Nephron progenitor cell (in vitro differentiated cells): Measurements from ENCODE around the gene CENPP.

Source experiments
- DNase-seq: peaks from one replicate; pipeline ENCODE4 v3.0.0; 2021
- H3K27ac Mint-ChIP-seq: 2 replicates; pipeline ENCODE4 v1.8.0; 2021; ENCODE audit warnings: mild to moderate bottlenecking, moderate library complexity, mixed read lengths
- H3K27me3 Mint-ChIP-seq: 2 replicates; pipeline ENCODE4 v1.8.0; 2021; ENCODE audit warnings: mild to moderate bottlenecking, low read depth, mixed read lengths; ENCODE audit not compliant: poor library complexity
- H3K36me3 Mint-ChIP-seq: 2 replicates; pipeline ENCODE4 v1.8.0; 2021; ENCODE audit warnings: low read depth, mixed read lengths
- H3K4me1 Mint-ChIP-seq: 2 replicates; pipeline ENCODE4 v1.8.0; 2021; ENCODE audit warnings: mixed read lengths
- H3K4me3 Mint-ChIP-seq: 2 replicates; pipeline ENCODE4 v1.8.0; 2021; ENCODE audit warnings: mild to moderate bottlenecking, moderate library complexity, mixed read lengths
- H3K9me3 Mint-ChIP-seq: 2 replicates; pipeline ENCODE4 v1.8.0; 2021; ENCODE audit warnings: mild to moderate bottlenecking, moderate library complexity, mixed read lengths
- CTCF ChIP-seq: fragments of 200-600 bp; sonication (generic); IDR thresholded peaks from 2 replicates; pipeline ENCODE4 v1.5.0; 2021; ENCODE audit warnings: antibody characterized with exemption

The CENPP gene

GRCh38 chr9:92534674-92535073 is 208.9 kb downstream of the CENPP start:
- H3K9me3 Mint-ChIP-seq, result peaks cover 12% of the 10 kb centered on the region
- peaks cover 5% of the 10 kb centered on the region for H3K36me3 Mint-ChIP-seq
- no peak for DNase-seq
- H3K4me1 Mint-ChIP-seq, result peaks cover 4% of the 10 kb centered on the region
- no peaks in the 10 kb centered on the region for H3K27me3 Mint-ChIP-seq
- H3K27ac Mint-ChIP-seq, result no peak overlapping the region
- no peak overlapping the region for H3K4me3 Mint-ChIP-seq
- TF ChIP-seq CTCF, result no peak

- Mint-ChIP-seq H3K36me3 (peaks cover 5% of the 10 kb centered on the region), H3K4me3 (no peak within 1 kb of the TSS), H3K27ac (no peak within 1 kb of the TSS), H3K27me3 (no peaks in the 10 kb centered on the region), H3K9me3 (peaks cover 12% of the 10 kb centered on the region), H3K4me1 (peaks cover 4% of the 10 kb centered on the region)
- TF ChIP-seq CTCF, result no peak
- DNase-seq, result no peak
Observed at GRCh38 chr9:92535940-92536850, 210.4 kb downstream of the CENPP start, which contains the start of gene ECM2. Gene ECM2, minus strand, starts transcription at chr9:92535990. Its CDS starts 13,124 bp downstream, at chr9:92522866.

- Mint-ChIP-seq H3K27ac (no peak overlapping the region), H3K27me3 (no peaks in the 10 kb centered on the region), H3K4me1 (peaks cover 4% of the 10 kb centered on the region), H3K36me3 (no peaks in the 10 kb centered on the region), H3K9me3 (peaks cover 15% of the 10 kb centered on the region), H3K4me3 (no peak overlapping the region)
- TF ChIP-seq CTCF, result no peak
- no peak for DNase-seq
Observed at GRCh38 chr9:92538541-92538940, 212.8 kb downstream of the CENPP start.

- TF ChIP-seq CTCF, result no peak
- H3K4me3 Mint-ChIP-seq, result no peak overlapping the region
- peaks cover 34% of the 10 kb centered on the region for H3K9me3 Mint-ChIP-seq
- no peak for DNase-seq
- no peak overlapping the region for H3K27ac Mint-ChIP-seq
- peaks cover 6% of the 10 kb centered on the region for H3K4me1 Mint-ChIP-seq
- no peaks in the 10 kb centered on the region for H3K27me3 Mint-ChIP-seq
- H3K36me3 Mint-ChIP-seq, result peaks cover 10% of the 10 kb centered on the region
Observed at GRCh38 chr9:92543972-92544371, 218.2 kb downstream of the CENPP start.

GRCh38 chr9:92545002-92545510 is 219.3 kb downstream of the CENPP start:
- no peak for TF ChIP-seq CTCF

More at GRCh38 chr9:92545002-92545510, 219.3 kb downstream of the CENPP start:
- no peak overlapping the region for H3K27ac Mint-ChIP-seq
- H3K27me3 Mint-ChIP-seq, result no peaks in the 10 kb centered on the region
- H3K4me1 Mint-ChIP-seq, result peaks cover 6% of the 10 kb centered on the region
- H3K4me3 Mint-ChIP-seq, result no peak overlapping the region
- no peak for DNase-seq
- peaks cover 34% of the 10 kb centered on the region for H3K9me3 Mint-ChIP-seq
- peaks cover 10% of the 10 kb centered on the region for H3K36me3 Mint-ChIP-seq
